ENCODE measurements around the gene KPNA1.

KPNA1 gene

GRCh38 chr3:122514123-122515019 lies at the start of gene KPNA1:
TSS of gene KPNA1 (minus strand) at chr3:122514939. CDS start at chr3:122496565, 18,374 bp downstream.
- peak within 1 kb of the TSS; percentile 84 for H3K4me3 ChIP-seq (ENCODE audit: low read depth, low read length)
- peak; percentile 56 for DNase-seq (ENCODE audit: low read depth)

GRCh38 chr3:122564155-122564912 lies 49.6 kb upstream of the KPNA1 start, which contains the start of the genes DTX3L and PARP9:
TSS of gene DTX3L (plus strand) at chr3:122564338. CDS start at chr3:122564427, 89 bp downstream.
TSS of gene PARP9 (minus strand) at chr3:122564300. CDS start at chr3:122559620, 4,680 bp downstream.
- DNase-seq (ENCODE audit: low read depth), result no peak

GRCh38 chr3:122563717-122564025 lies 48.9 kb upstream of the KPNA1 start:
- H3K4me3 ChIP-seq (ENCODE audit: low read depth, low read length), result peak overlapping the region; percentile 78
- no peak for DNase-seq (ENCODE audit: low read depth)

More at GRCh38 chr3:122564155-122564912, 49.6 kb upstream of the KPNA1 start, which contains the start of the genes DTX3L and PARP9:
- H3K4me3 ChIP-seq (ENCODE audit: low read depth, low read length), result peak within 1 kb of the TSS; percentile 78

- peak overlapping the region; percentile 78 for H3K4me3 ChIP-seq (ENCODE audit: low read depth, low read length)
- DNase-seq (ENCODE audit: low read depth), result no peak
Measured at GRCh38 chr3:122562923-122563716, 48.4 kb upstream of the KPNA1 start.

- DNase-seq (ENCODE audit: low read depth), result no peak
Measured at GRCh38 chr3:122560680-122561079, 45.9 kb upstream of the KPNA1 start.

GRCh38 chr3:122559906-122560305 lies 45.2 kb upstream of the KPNA1 start:
- DNase-seq (ENCODE audit: low read depth), result no peak
- H3K4me3 ChIP-seq (ENCODE audit: low read depth, low read length), result no peak overlapping the region

More at GRCh38 chr3:122560680-122561079, 45.9 kb upstream of the KPNA1 start:
- H3K4me3 ChIP-seq (ENCODE audit: low read depth, low read length), result no peak overlapping the region

- no peak overlapping the region for H3K4me3 ChIP-seq (ENCODE audit: low read depth, low read length)
- DNase-seq (ENCODE audit: low read depth), result no peak
Measured at GRCh38 chr3:122558605-122559004, 43.9 kb upstream of the KPNA1 start.

GRCh38 chr3:122557356-122557755 lies 42.6 kb upstream of the KPNA1 start:
- no peak overlapping the region for H3K4me3 ChIP-seq (ENCODE audit: low read depth, low read length)
- no peak for DNase-seq (ENCODE audit: low read depth)

GRCh38 chr3:122555275-122556071 lies 40.7 kb upstream of the KPNA1 start:
- DNase-seq (ENCODE audit: low read depth), result no peak
- H3K4me3 ChIP-seq (ENCODE audit: low read depth, low read length), result no peak overlapping the region

- no peak for DNase-seq (ENCODE audit: low read depth)
- no peak overlapping the region for H3K4me3 ChIP-seq (ENCODE audit: low read depth, low read length)
Measured at GRCh38 chr3:122553171-122553570, 38.4 kb upstream of the KPNA1 start.

- DNase-seq (ENCODE audit: low read depth), result no peak
Measured at GRCh38 chr3:122548619-122549018, 33.9 kb upstream of the KPNA1 start.

GRCh38 chr3:122548076-122548475 lies 33.3 kb upstream of the KPNA1 start:
- DNase-seq (ENCODE audit: low read depth), result no peak
- no peak overlapping the region for H3K4me3 ChIP-seq (ENCODE audit: low read depth, low read length)

More at GRCh38 chr3:122548619-122549018, 33.9 kb upstream of the KPNA1 start:
- no peak overlapping the region for H3K4me3 ChIP-seq (ENCODE audit: low read depth, low read length)

- H3K4me3 ChIP-seq (ENCODE audit: low read depth, low read length), result no peak overlapping the region
- no peak for DNase-seq (ENCODE audit: low read depth)
Measured at GRCh38 chr3:122546151-122546550, 31.4 kb upstream of the KPNA1 start.

- H3K4me3 ChIP-seq (ENCODE audit: low read depth, low read length), result no peak overlapping the region
Measured at GRCh38 chr3:122538956-122539490, 24.3 kb upstream of the KPNA1 start.

GRCh38 chr3:122536632-122537001 lies 21.9 kb upstream of the KPNA1 start:
- no peak overlapping the region for H3K4me3 ChIP-seq (ENCODE audit: low read depth, low read length)

More at GRCh38 chr3:122538956-122539490, 24.3 kb upstream of the KPNA1 start:
- no peak for DNase-seq (ENCODE audit: low read depth)

GRCh38 chr3:122535964-122536631 lies 21.4 kb upstream of the KPNA1 start:
- no peak overlapping the region for H3K4me3 ChIP-seq (ENCODE audit: low read depth, low read length)

More at GRCh38 chr3:122536632-122537001, 21.9 kb upstream of the KPNA1 start:
- DNase-seq (ENCODE audit: low read depth), result no peak

GRCh38 chr3:122533931-122534334 lies 19.2 kb upstream of the KPNA1 start:
- peak; percentile 57 for DNase-seq (ENCODE audit: low read depth)
- H3K4me3 ChIP-seq (ENCODE audit: low read depth, low read length), result no peak overlapping the region

More at GRCh38 chr3:122535964-122536631, 21.4 kb upstream of the KPNA1 start:
- DNase-seq (ENCODE audit: low read depth), result no peak

- DNase-seq (ENCODE audit: low read depth), result no peak
- H3K4me3 ChIP-seq (ENCODE audit: low read depth, low read length), result no peak overlapping the region
Measured at GRCh38 chr3:122533480-122533879, 18.7 kb upstream of the KPNA1 start.

Data from skeletal muscle cell (primary cell).